Measurements from ENCODE around the gene CARD11.

The CARD11 gene

GRCh38 chr7:2918406-2918805 is 125.3 kb downstream of the CARD11 start:
- no peak overlapping the region for H3K4me3 ChIP-seq (ENCODE audit: control insufficient read depth, low read depth, low read length)
- no peak for TF ChIP-seq CTCF (conservative IDR thresholded peaks at IDR 0.05; ENCODE audit: control insufficient read depth, insufficient read depth, low read depth, low read length)
- no peak for DNase-seq (ENCODE audit: low read depth)

- no peak for TF ChIP-seq CTCF (conservative IDR thresholded peaks at IDR 0.05; ENCODE audit: control insufficient read depth, insufficient read depth, low read depth, low read length)
- no peak overlapping the region for H3K4me3 ChIP-seq (ENCODE audit: control insufficient read depth, low read depth, low read length)
- DNase-seq (ENCODE audit: low read depth) = no peak
Measured at GRCh38 chr7:2915023-2915422, 128.6 kb downstream of the CARD11 start.

GRCh38 chr7:2913760-2914387 is 129.8 kb downstream of the CARD11 start:
- H3K4me3 ChIP-seq (ENCODE audit: control insufficient read depth, low read depth, low read length) = no peak overlapping the region
- no peak for DNase-seq (ENCODE audit: low read depth)
- no peak for TF ChIP-seq CTCF (conservative IDR thresholded peaks at IDR 0.05; ENCODE audit: control insufficient read depth, insufficient read depth, low read depth, low read length)

- no peak for TF ChIP-seq CTCF (conservative IDR thresholded peaks at IDR 0.05; ENCODE audit: control insufficient read depth, insufficient read depth, low read depth, low read length)
- no peak for DNase-seq (ENCODE audit: low read depth)
- no peak overlapping the region for H3K4me3 ChIP-seq (ENCODE audit: control insufficient read depth, low read depth, low read length)
Measured at GRCh38 chr7:2912684-2913439, 130.8 kb downstream of the CARD11 start.

GRCh38 chr7:2911466-2911865 is 132.2 kb downstream of the CARD11 start:
- no peak overlapping the region for H3K4me3 ChIP-seq (ENCODE audit: control insufficient read depth, low read depth, low read length)
- no peak for DNase-seq (ENCODE audit: low read depth)
- TF ChIP-seq CTCF (conservative IDR thresholded peaks at IDR 0.05; ENCODE audit: control insufficient read depth, insufficient read depth, low read depth, low read length) = no peak

GRCh38 chr7:2909471-2910039 is 134.1 kb downstream of the CARD11 start:
- no peak for DNase-seq (ENCODE audit: low read depth)
- H3K4me3 ChIP-seq (ENCODE audit: control insufficient read depth, low read depth, low read length) = no peak overlapping the region
- TF ChIP-seq CTCF (conservative IDR thresholded peaks at IDR 0.05; ENCODE audit: control insufficient read depth, insufficient read depth, low read depth, low read length) = no peak
